GM21528 (cell line): ENCODE data around the gene SETD3.

Source experiments
- ATAC-seq: cut with Tn5 transposase; IDR thresholded peaks from one replicate; pipeline ENCODE4 v1.9.1; 2021; ENCODE audit warnings: mild to moderate bottlenecking, moderate library complexity; ENCODE audit not compliant: unreplicated experiment, low FRiP score

Gene SETD3

GRCh38 chr14:99479906-99480869, at the start of gene SETD3:
SETD3 (minus strand) TSS chr14:99480859; CDS start chr14:99465805, 15,054 bp downstream.
- ATAC-seq = peak; percentile 9

GRCh38 chr14:99529899-99530298, 49.2 kb upstream of the SETD3 start:
- no peak for ATAC-seq

GRCh38 chr14:99527427-99528076, 46.9 kb upstream of the SETD3 start:
- no peak for ATAC-seq

DNA sequence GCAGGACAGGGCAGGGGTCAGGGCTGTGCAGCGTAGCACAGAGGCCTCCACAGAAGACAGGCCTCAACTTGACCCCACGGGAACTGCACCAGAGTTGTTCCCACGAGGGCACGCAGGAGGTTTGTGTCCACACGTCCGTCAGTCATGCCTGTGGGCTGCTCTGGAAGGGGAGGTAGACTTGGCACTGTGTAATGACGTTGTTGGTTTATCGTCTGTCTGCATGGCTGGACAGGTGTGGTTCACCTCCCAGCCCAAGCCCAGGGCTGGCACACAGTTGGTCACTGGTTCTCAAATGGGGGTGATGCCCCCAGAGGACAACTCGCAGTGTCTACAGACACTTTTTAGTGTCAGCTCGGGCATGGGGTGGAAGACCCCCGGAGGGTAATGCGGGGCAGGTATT, 46.4 kb upstream of the SETD3 start:
- no peak for ATAC-seq

DNA sequence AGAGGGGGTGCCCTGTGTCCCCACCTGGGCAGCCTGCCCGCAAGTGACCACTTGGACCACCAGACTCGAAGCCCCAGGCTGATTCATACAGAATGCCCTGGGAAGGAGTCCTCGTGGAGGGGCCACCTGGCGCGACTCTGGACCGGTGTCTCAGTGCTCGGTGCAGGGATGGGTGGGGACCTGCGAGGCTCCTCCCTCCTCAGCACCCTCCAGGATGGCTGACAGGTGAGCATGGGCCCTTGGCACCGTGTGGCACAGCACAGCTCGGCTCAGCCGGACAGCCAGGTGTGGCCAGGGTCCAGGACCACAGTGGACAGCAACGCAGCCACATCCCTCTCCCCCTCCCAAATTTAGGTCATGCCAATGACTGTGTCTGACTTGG, 45.0 kb upstream of the SETD3 start:
- no peak for ATAC-seq

DNA sequence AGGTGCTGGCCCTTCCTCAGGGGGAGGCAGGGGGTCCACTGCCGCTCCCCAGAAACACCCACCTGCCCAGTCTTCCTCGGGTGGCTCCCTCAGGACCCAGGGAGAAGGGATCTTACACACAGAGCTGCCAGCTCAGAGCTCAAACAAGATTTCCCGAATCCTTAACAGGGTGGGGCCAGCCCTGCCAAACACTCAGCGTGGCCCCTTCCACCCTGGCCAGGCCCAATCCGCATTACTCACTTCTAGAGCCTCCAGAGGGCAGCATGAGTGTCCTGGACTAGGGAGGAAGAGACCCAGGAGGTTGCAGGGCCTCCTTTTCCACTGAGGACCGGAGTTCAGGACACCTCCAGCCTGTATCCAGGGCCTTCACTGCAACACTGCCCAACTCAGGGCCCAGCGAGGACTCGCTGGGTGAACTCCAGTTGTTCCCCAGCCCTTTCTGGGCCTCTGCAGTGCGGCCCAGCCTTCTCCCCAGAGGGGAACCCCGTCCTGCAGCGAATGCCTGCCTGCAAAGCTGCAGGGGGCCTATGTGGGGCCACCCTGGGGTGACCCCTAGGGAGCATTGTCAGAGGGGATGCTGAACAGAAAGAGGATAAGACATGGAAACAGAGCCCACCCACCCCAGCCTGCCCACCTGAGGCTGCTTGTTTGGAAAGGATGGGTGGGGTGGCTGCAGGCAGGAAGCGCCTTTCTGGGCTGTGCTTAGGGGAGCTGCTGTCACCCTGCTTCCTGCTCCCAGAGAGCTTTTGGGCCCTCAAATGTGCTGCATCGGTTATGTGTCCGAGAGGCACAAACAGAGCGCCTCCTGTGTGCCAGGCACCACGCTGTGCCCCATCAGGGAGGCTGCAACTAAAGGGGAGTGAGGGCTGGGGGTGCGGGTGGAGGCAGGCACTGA, 44.4 kb upstream of the SETD3 start:
- no peak for ATAC-seq

- ATAC-seq = no peak
These were observed 43.5 kb upstream of the SETD3 start for GRCh38 chr14:99524091-99524661.

- ATAC-seq = no peak
These were observed 43.0 kb upstream of the SETD3 start for GRCh38 chr14:99523704-99524055.

DNA sequence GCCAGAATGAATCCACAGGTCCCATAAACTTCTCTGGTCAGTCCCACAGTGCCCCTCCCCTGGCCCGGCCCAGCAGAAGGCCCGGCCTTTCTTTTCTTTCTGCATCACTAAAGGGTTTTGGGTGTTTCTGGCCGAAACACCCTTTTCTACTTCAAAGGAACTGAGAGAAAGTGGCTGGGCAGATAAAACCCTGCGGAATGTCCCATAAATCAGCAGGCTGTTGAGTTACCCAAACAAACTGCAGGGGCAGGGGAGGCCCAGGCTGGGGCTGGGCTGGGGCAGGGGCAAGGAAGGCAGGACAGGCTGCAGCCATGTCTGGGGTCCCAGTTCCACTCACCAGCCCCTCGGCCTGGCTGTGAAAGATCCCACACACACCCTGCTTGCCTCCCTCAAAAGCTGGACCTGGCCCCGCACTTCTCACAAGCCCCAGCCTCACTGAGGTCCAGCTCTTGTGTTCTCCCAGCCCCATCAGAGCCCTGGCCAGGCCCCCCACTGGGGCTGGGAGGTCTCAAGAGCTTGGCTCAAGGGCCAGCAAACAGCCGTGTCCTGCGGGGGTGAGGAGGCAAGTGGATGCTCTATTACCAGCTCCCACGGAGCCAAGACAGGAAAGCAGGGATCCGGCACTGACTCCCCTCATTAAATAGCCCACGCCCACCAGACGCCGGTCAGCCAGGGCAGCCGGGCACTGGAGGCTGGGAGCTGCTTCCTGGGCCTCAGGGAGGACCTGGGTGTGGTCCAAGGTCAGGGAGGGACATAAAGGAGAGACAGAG, 42.5 kb upstream of the SETD3 start:
- ATAC-seq = no peak

DNA sequence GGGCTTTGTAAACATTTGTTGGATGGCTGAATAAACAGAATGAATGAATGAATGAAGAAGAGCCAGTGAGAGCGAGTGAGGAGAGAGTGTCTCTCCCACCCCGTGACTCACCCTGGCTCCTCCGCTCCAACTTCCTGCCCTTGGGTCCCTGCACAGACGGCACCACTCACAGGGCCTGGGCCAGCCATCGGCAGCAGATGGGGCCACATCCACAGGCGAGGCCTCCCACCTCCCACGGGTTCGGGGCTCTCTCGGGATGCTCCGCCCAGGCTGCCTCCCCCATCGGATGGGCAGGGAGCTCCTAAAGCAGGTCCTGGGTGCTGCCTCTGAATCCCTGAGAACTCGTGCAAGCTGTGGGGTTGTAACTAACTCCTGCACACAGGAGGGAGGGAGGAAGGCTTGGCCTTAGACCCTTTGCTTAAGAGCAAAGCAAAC, 41.8 kb upstream of the SETD3 start:
- no peak for ATAC-seq

GRCh38 chr14:99522025-99522401, 41.4 kb upstream of the SETD3 start:
- no peak for ATAC-seq

- no peak for ATAC-seq
These were observed 40.7 kb upstream of the SETD3 start for GRCh38 chr14:99521176-99522024.

GRCh38 chr14:99520571-99521081, 40.0 kb upstream of the SETD3 start:
- no peak for ATAC-seq

DNA sequence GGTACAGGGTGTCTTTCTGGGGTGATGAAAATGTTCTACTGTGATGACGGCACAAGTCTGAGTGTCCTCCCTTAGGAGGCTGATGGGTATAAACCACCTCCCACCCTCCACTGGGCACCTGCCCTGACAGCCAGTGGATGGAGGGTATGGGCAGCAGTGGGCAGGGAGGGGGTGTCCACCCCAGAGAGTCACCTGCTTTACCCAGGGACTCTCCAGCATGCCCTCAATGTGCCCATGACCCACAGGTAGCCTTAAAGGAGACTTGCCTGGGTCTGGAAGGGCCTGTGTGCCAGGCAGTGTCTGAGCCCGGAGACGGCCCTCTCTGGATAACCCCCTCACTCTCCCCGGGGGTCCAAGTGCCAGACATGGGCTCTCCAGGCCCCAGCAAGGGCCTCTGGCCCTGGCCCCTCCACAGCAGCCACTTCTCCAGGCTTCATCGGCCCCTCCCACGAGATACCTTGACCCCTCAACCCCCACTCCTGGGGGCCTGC, 39.3 kb upstream of the SETD3 start:
- no peak for ATAC-seq

DNA sequence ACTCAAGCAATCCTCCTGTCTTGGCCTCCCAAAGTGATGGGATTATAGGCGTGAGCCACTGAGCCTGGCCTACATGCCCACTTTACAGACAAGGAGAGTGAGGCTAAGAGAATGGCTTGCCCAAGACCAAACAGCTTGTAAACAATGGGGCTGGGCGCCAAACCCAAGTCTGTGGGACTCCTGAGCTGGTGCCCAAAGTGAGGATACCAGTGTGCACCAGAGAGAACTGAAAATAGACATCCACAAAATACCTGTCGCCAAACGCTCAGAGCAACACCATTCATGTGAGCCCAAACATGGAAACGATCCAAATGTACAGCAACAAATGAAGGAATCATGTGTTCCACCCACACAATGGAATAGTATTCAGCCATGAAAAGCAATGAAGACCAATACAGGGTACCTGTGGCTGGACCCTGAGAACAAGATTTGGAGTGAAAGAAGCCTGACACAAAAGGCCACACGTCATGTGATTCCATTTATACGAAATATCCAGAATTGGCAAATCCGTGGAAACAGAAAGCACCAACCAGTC, 38.8 kb upstream of the SETD3 start:
- no peak for ATAC-seq

GRCh38 chr14:99518441-99519346, 38.0 kb upstream of the SETD3 start:
- ATAC-seq = peak; percentile 71
